ENCODE results near the gene RUNX2. TPM values are rescaled to one million over a fixed set of nuclear protein-coding genes. Genes with fewer than 3 reads are reported as not detected.

RUNX2 gene
- total and polyA plus RNA-seq, 2 of the 8 experiments (the other 6 are each of a cell fraction or from before 2014, with no cell fraction given) = 0.26 to 1.2 TPM

DNA sequence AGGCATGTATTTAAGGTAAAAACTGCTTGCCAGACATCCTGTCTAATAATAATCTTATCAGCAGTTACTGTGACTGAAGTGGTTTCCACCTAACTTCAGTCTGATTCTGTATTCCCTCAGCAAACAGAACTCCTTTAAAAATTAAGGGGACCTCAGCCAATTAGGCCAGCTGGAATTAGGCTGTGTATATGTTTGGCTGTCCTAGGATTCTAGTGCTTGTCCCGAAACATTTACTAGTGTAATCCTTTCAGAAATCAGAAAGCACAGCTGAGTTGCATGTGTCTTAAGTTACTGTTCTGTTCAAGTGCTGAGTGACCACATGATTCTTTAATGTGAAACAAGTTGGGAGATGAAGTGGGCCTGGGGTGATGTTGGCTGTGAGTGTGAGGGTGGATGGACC, 170.5 kb downstream of the RUNX2 start:
- H3K27me3 ChIP-seq (replicated peaks in 1 of 4; ENCODE audit: control insufficient read depth in 3 of 4, extremely low read depth in 1 of 4, insufficient read depth in 3 of 4, low read length in 3 of 4) = no peaks in the 10 kb centered on the region
- no peak for DNase-seq (ENCODE audit: low read depth in 1 of 2, low spot score in 2 of 2)
- H3K79me2 ChIP-seq (ENCODE audit: control insufficient read depth in 1 of 2, insufficient read depth in 2 of 2, low read length in 2 of 2) = no peaks in the 10 kb centered on the region
- no peaks in the 10 kb centered on the region for H3K9me3 ChIP-seq (ENCODE audit: insufficient read depth in 2 of 2, low read depth in 1 of 2, low read length in 1 of 2)
- H2BK12ac ChIP-seq (ENCODE audit: low read depth, low read length) = no peak overlapping the region
- no peak overlapping the region for H3K23ac ChIP-seq (ENCODE audit: insufficient read length)
- H2BK5ac ChIP-seq (ENCODE audit: low read depth, low read length) = no peak overlapping the region
- H3K9ac ChIP-seq (replicated peaks in 1 of 4; ENCODE audit: extremely low read depth in 1 of 4, low read depth in 3 of 4, low read length in 3 of 4) = no peak overlapping the region
- H3K4me2 ChIP-seq (ENCODE audit: insufficient read depth in 1 of 2, low read depth in 2 of 2, low read length in 2 of 2) = no peak overlapping the region
- no peaks in the 10 kb centered on the region for H3K23me2 ChIP-seq (ENCODE audit: low read depth, low read length)
- H3K27ac ChIP-seq (ENCODE audit: low read depth, low read length) = no peak overlapping the region
- H3K4me1 ChIP-seq (replicated peaks in 1 of 4; ENCODE audit: control insufficient read depth in 3 of 4, insufficient read depth in 4 of 4, low read length in 3 of 4) = no peaks in the 10 kb centered on the region
- no peak overlapping the region for H3K56ac ChIP-seq (replicated peaks; ENCODE audit: insufficient read length, low read depth, low read length)
- no peak overlapping the region for H2BK20ac ChIP-seq (ENCODE audit: low read length)
- ChIA-PET POLR2A (ENCODE audit: partially characterized antibody) (interaction anchor here (1.1 kb wide), 1 partner anchor 134 kb away, joined by 3 read pairs; no protein-coding TSS in a partner anchor), CTCF (ENCODE audit: partially characterized antibody) (no interaction called here)
- H4K8ac ChIP-seq (ENCODE audit: extremely low read depth, insufficient read depth, low read length) = no peak overlapping the region
- H2BK15ac ChIP-seq (ENCODE audit: low read length) = no peak overlapping the region
- H4K5ac ChIP-seq (ENCODE audit: insufficient read length, low read depth, low read length) = no peak overlapping the region
- H2AK5ac ChIP-seq (ENCODE audit: low read depth, low read length) = no peak overlapping the region
- H2AFZ ChIP-seq (ENCODE audit: low read length) = no peak overlapping the region
- no peak for FAIRE-seq
- H3K4ac ChIP-seq (replicated peaks; ENCODE audit: insufficient read length, low read depth, low read length) = no peak overlapping the region
- H3K36me3 ChIP-seq (ENCODE audit: control insufficient read depth in 2 of 4, insufficient read depth in 4 of 4, low read length in 3 of 4) = no peaks in the 10 kb centered on the region
- H2BK120ac ChIP-seq (replicated peaks; ENCODE audit: low read depth, low read length) = no peak overlapping the region
- no peak overlapping the region for H3K14ac ChIP-seq (ENCODE audit: insufficient read length)
- WGBS, 2 experiments (ENCODE audit: extremely low coverage in 1 of 2, insufficient coverage in 1 of 2, insufficient read length in 1 of 2, insufficient replicate concordance in 2 of 2, low coverage in 1 of 2, low lambda C conversion rate in 2 of 2, missing lambda C conversion rate in 1 of 2) = 95% methylated on average over 1 of the region's 1 CpG; no CpG with 5 or more reads in 1 of the 2 experiments
- no peaks in the 10 kb centered on the region for H3K79me1 ChIP-seq (ENCODE audit: low read depth, low read length)
- H3K4me3 ChIP-seq (ENCODE audit: extremely low read depth in 1 of 4, insufficient read depth in 2 of 4, low read depth in 3 of 4, low read length in 4 of 4) = no peak overlapping the region
- H4K91ac ChIP-seq (replicated peaks; ENCODE audit: insufficient read length, low read length) = no peak overlapping the region
- H3K18ac ChIP-seq (ENCODE audit: extremely low read depth, low read length) = no peak overlapping the region
- H4K20me1 ChIP-seq (replicated peaks in 1 of 2; ENCODE audit: control insufficient read depth in 1 of 2, insufficient read depth in 2 of 2, low read length in 2 of 2) = no peaks in the 10 kb centered on the region
- TF ChIP-seq EGR1 (IDR thresholded peaks at IDR 0.05; ENCODE audit: borderline replicate concordance, low read depth, low read length) = no peak
- no peak for TF ChIP-seq SUZ12 (IDR thresholded peaks at IDR 0.05; ENCODE audit: low read length)
- TF ChIP-seq CTBP2 (IDR thresholded peaks at IDR 0.05; ENCODE audit: borderline replicate concordance, insufficient read depth, insufficient read length, low read length) = no peak
- TF ChIP-seq PHF8 (conservative IDR thresholded peaks at IDR 0.05; ENCODE audit: low read depth, low read length) = no peak
- TF ChIP-seq, protein P1, sequence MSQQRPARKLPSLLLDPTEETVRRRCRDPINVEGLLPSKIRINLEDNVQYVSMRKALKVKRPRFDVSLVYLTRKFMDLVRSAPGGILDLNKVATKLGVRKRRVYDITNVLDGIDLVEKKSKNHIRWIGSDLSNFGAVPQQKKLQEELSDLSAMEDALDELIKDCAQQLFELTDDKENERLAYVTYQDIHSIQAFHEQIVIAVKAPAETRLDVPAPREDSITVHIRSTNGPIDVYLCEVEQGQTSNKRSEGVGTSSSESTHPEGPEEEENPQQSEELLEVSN (IDR thresholded peaks at IDR 0.05) = no peak
- no peak for TF ChIP-seq ZNF274 (IDR thresholded peaks at IDR 0.05; ENCODE audit: borderline replicate concordance, extremely low read depth, low read length)
- no peak for TF ChIP-seq TCF12 (IDR thresholded peaks at IDR 0.05; ENCODE audit: low read depth, low read length)
- no peak for TF ChIP-seq RAD21 (IDR thresholded peaks at IDR 0.05 in 1 of 2, conservative IDR thresholded peaks at IDR 0.05 in 1 of 2; ENCODE audit: low read depth in 2 of 2, low read length in 2 of 2)
- no peak for TF ChIP-seq CREB1 (IDR thresholded peaks at IDR 0.05)
- no peak for TF ChIP-seq SIX5 (IDR thresholded peaks at IDR 0.05; ENCODE audit: low read depth, low read length)
- TF ChIP-seq HDAC2 (IDR thresholded peaks at IDR 0.05; ENCODE audit: borderline replicate concordance in 1 of 2, low read depth in 2 of 2, low read length in 2 of 2) = no peak
- no peak for TF ChIP-seq CBX5 (IDR thresholded peaks at IDR 0.05; ENCODE audit: low read depth, low read length)
- TF ChIP-seq YY1 (IDR thresholded peaks at IDR 0.05; ENCODE audit: low read depth, low read length) = no peak
- no peak for TF ChIP-seq RFX5 (IDR thresholded peaks at IDR 0.05; ENCODE audit: borderline replicate concordance, low read depth, low read length)

Data from H1 (cell line).